ENCODE measurements around the gene VPS36. TPM values are rescaled to one million over a fixed set of nuclear protein-coding genes. Genes with fewer than 3 reads are reported as not detected.
A peak's percentile ranks its signal among the peaks of the same experiment; 100 is the strongest.
"Not testable (repeated sequence)": the region's sequence is repeated elsewhere in the genome, so short reads cannot be mapped to it uniquely, and the experiment has no call there.

VPS36 gene, protein sequence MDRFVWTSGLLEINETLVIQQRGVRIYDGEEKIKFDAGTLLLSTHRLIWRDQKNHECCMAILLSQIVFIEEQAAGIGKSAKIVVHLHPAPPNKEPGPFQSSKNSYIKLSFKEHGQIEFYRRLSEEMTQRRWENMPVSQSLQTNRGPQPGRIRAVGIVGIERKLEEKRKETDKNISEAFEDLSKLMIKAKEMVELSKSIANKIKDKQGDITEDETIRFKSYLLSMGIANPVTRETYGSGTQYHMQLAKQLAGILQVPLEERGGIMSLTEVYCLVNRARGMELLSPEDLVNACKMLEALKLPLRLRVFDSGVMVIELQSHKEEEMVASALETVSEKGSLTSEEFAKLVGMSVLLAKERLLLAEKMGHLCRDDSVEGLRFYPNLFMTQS
- polyA plus RNA-seq (2013, experiment 1 of 2): 15.9 TPM
- polyA plus RNA-seq (2013, experiment 2 of 2): 15.0 TPM

DNA sequence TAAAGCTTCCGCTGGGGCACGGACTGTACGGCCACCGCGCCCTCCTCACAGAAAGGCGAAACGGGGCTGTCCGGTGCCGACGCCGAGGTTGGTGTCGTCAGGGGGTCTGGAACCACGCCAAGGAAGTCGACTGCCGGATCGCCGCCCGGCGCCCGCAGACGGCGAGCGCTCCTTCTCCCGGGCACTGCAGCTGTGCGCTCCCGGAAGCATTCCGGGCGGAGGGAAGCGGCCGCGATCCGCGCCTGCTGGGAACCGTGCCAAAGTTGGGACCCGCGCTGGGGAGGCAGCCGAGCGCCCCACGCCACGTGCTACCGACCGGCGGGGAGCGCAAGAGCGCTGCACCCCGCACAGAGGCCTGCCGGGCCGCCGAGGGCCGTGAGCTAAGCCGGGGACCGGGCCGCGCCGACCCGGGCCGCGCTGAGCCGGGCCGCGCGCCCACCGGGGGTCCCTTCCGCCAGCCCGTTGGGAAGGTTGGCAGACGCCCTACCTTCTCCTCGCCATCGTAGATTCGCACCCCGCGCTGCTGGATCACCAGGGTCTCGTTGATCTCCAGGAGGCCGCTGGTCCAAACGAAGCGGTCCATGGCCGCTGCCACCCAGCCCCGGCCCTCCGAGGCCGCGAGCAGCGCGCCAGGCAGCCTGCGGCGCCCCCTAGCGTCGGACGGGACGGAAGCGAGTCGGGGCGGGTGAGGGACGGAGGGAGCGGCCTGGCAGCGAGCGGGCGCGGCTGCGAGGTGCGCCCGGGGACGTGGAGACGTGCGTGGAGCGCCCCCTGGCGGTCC lies at the start of gene VPS36:
Gene VPS36 (minus strand): TSS at position 623 of the 781 bp plus-strand sequence. CDS start 40 bp downstream, at position 583.
- Histone ChIP-seq H3K36me3 (ENCODE audit: insufficient read depth, low read length) (peaks cover 6% of the 10 kb centered on the region; the same call in 1 of the 2 replicates), H3K9ac (ENCODE audit: low read depth, low read length) (peak within 1 kb of the TSS; percentile 94), H3K4me3 (ENCODE audit: low read length) (peak within 1 kb of the TSS; percentile 91), H3K4me1 (ENCODE audit: insufficient read depth, low read length) (peaks cover 15% of the 10 kb centered on the region), H3K9me3 (ENCODE audit: insufficient read depth, low read depth, low read length) (no peaks in the 10 kb centered on the region), H3K27me3 (ENCODE audit: insufficient read depth, low read length) (no peaks in the 10 kb centered on the region), H3K27ac (ENCODE audit: low read depth, low read length) (peak within 1 kb of the TSS; percentile 80)
- WGBS: under 1% methylated on average over 105 of the region's 105 CpGs

DNA sequence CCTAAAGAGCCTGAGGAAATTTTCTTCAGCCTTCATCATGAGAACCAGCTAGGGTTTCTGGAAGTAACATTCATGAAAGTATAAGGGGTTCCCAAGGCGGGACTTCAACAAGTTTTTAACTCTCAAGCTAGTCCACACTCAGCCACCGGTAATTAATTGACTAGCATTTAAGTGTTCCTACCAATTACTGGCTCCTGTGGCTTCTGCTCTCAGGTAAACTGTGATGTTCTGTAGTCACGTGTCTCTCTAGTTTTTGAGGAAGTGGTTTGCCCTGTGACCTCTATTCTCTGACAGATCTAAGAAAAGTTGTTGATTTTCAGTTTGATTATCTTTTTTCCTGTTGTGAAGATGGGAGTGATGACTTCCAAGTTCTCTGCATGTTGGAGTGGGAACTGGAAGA lies 47.5 kb upstream of the VPS36 start:
- H3K27ac ChIP-seq (ENCODE audit: low read depth, low read length); H3K4me3 ChIP-seq (ENCODE audit: low read length); H3K27me3 ChIP-seq (ENCODE audit: insufficient read depth, low read length); H3K9ac ChIP-seq (ENCODE audit: low read depth, low read length); H3K4me1 ChIP-seq (ENCODE audit: insufficient read depth, low read length); H3K9me3 ChIP-seq (ENCODE audit: insufficient read depth, low read depth, low read length); H3K36me3 ChIP-seq (ENCODE audit: insufficient read depth, low read length): not testable (repeated sequence)
- 92% methylated on average over 2 of the region's 3 CpGs for WGBS

DNA sequence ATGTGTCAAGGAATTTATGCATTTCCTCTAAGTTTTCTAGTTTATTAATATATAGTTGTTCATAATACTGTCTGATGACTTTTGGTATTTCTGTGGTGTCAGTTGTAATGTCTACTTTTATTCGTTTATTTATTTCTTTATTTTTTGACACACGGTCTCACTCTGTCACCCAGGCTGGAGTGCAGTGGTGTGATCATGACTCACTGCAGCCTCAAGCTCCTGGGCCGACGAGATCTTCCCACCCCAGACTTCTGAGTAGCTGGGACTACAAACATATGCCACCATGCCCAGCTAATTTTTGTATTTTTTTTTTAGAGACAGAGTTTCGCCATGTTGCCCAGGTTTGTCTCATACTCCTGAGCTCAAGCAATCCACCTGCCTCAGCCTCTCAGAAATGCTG lies 43.8 kb upstream of the VPS36 start:
- H3K27me3 ChIP-seq (ENCODE audit: insufficient read depth, low read length); H3K4me1 ChIP-seq (ENCODE audit: insufficient read depth, low read length); H3K9ac ChIP-seq (ENCODE audit: low read depth, low read length); H3K36me3 ChIP-seq (ENCODE audit: insufficient read depth, low read length); H3K9me3 ChIP-seq (ENCODE audit: insufficient read depth, low read depth, low read length); H3K4me3 ChIP-seq (ENCODE audit: low read length); H3K27ac ChIP-seq (ENCODE audit: low read depth, low read length): not testable (repeated sequence)
- 89% methylated on average over 4 of the region's 5 CpGs for WGBS

DNA sequence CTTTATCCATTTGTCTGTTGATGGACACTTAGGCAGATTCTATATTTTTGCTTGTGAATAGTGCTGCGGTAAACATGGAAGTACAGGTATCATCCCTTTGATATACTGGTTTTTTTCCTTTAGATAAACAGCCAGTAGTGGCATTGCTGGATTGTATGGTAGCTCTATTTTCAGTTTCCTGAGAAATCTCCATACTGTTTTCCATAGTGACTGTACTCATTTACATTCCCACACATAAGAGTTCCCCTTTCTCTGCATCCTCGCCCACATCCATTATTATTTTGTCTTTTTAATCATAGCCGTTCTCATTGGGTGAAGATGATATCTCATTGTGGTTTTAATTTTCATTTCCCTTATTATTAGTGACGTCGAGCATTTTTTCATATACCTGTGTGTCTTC lies 40.6 kb upstream of the VPS36 start:
- not testable (repeated sequence) for H3K27me3 ChIP-seq (ENCODE audit: insufficient read depth, low read length); H3K4me1 ChIP-seq (ENCODE audit: insufficient read depth, low read length); H3K27ac ChIP-seq (ENCODE audit: low read depth, low read length); H3K36me3 ChIP-seq (ENCODE audit: insufficient read depth, low read length); H3K9ac ChIP-seq (ENCODE audit: low read depth, low read length); H3K4me3 ChIP-seq (ENCODE audit: low read length); H3K9me3 ChIP-seq (ENCODE audit: insufficient read depth, low read depth, low read length)
- 100% methylated on average over 1 of the region's 5 CpGs for WGBS

DNA sequence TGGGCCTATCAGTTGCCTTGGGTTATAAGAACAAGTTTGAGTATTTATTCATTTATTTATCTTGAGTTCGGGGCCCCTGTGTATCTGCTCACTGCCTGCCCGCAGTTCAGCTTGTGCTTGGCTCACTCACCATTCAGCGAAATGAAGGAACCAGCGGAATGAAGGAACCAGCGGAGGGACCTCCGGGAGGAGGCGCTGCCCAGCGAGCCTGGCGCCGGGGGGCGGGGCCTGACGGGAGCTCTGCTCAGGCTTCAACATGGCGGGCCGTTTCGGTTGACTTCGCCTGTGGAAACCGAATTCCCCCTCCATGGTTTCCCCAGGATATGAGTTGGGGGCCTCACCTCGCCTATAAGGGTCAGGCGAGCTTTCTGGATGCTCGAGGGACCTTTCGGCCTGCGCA lies 38.3 kb upstream of the VPS36 start:
- H3K4me3 ChIP-seq (ENCODE audit: low read length); H3K9ac ChIP-seq (ENCODE audit: low read depth, low read length); H3K4me1 ChIP-seq (ENCODE audit: insufficient read depth, low read length); H3K36me3 ChIP-seq (ENCODE audit: insufficient read depth, low read length); H3K27me3 ChIP-seq (ENCODE audit: insufficient read depth, low read length); H3K27ac ChIP-seq (ENCODE audit: low read depth, low read length); H3K9me3 ChIP-seq (ENCODE audit: insufficient read depth, low read depth, low read length): not testable (repeated sequence)
- no CpG with 5 or more reads among the region's 22 CpGs for WGBS

DNA sequence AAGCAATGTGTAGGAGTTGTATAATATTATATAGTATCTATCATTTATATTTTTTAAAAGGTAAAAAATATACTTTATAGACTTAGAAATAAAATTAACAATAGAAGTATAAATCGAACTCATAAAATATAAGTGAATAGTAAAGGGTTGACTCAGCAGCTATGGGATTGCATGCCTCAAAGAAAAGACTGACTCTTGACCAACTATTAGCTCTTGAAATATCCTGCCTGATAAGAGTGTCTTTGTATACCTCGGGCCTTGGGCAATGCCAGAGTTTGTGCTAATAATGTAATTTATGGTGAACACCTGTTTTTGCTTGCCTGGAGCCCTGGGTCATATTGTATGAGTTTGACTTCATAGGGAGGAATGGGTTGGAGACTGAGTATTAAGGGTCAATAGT lies 36.6 kb upstream of the VPS36 start:
- H3K9me3 ChIP-seq (ENCODE audit: insufficient read depth, low read depth, low read length); H3K4me1 ChIP-seq (ENCODE audit: insufficient read depth, low read length); H3K9ac ChIP-seq (ENCODE audit: low read depth, low read length); H3K27ac ChIP-seq (ENCODE audit: low read depth, low read length); H3K36me3 ChIP-seq (ENCODE audit: insufficient read depth, low read length); H3K4me3 ChIP-seq (ENCODE audit: low read length); H3K27me3 ChIP-seq (ENCODE audit: insufficient read depth, low read length): not testable (repeated sequence)
- no CpG with 5 or more reads among the region's 2 CpGs for WGBS

DNA sequence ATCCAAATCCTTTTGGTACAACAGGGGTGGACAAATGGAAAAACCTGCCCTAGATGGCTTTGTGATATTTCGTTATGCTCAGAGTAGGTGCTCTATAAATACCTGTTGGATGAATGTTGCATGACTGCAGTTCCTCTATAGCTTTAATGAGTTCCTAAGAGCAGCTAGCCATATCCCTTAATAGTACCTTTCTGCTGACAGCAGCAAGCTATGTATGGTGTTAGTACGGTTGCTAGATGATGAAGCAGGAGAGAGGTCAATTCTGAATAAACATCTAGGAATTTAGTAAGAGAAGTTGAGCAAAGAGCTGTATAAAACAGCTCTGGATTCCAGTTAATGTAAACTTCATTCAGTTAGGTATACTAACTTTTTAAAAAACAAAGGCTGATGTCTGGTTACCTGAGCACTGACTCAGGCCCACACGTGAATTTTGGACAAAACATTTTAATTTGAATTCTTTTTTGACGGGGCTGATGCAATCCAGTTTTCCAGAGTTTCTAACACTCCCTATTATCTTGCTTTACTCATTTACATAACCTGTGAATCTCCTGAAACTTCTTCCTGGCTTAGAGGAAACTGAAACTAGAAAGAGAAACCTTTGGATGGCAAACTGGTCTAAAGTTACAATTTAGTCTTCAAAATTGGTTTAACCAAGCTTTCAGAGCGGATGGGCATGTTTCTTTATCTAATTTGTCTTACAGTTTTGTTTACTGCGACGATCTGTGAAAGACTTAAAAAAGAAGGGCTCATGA lies 30.4 kb upstream of the VPS36 start:
- H3K9ac ChIP-seq (ENCODE audit: low read depth, low read length); H3K27me3 ChIP-seq (ENCODE audit: insufficient read depth, low read length); H3K9me3 ChIP-seq (ENCODE audit: insufficient read depth, low read depth, low read length); H3K27ac ChIP-seq (ENCODE audit: low read depth, low read length); H3K4me1 ChIP-seq (ENCODE audit: insufficient read depth, low read length); H3K4me3 ChIP-seq (ENCODE audit: low read length): not testable (repeated sequence)
- peaks cover 16% of the 10 kb centered on the region for H3K36me3 ChIP-seq (ENCODE audit: insufficient read depth, low read length)
- WGBS: 82% methylated on average over 6 of the region's 7 CpGs

DNA sequence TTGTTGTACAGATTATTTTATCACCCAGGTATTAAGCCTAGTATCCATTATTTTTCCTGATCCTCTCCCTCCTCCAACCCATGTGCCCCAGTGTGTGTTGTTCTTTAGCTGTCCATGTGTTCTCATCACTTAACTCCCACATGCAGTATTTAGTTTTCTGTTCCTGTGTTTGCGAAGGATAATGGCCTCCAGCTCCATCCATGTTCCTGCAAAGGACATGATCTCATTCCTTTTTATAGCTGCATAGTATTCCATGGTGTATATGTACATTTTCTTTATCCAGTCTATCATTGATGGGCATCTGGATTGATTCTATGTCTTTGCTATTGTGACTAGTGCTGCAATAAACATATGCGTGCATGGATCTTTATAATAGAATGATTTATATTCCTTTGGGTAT lies 18.1 kb upstream of the VPS36 start:
- H3K4me1 ChIP-seq (ENCODE audit: insufficient read depth, low read length); H3K9ac ChIP-seq (ENCODE audit: low read depth, low read length); H3K27ac ChIP-seq (ENCODE audit: low read depth, low read length); H3K9me3 ChIP-seq (ENCODE audit: insufficient read depth, low read depth, low read length); H3K4me3 ChIP-seq (ENCODE audit: low read length); H3K27me3 ChIP-seq (ENCODE audit: insufficient read depth, low read length): not testable (repeated sequence)
- 100% methylated on average over 2 of the region's 2 CpGs for WGBS
- H3K36me3 ChIP-seq (ENCODE audit: insufficient read depth, low read length): peaks cover 85% of the 10 kb centered on the region

DNA sequence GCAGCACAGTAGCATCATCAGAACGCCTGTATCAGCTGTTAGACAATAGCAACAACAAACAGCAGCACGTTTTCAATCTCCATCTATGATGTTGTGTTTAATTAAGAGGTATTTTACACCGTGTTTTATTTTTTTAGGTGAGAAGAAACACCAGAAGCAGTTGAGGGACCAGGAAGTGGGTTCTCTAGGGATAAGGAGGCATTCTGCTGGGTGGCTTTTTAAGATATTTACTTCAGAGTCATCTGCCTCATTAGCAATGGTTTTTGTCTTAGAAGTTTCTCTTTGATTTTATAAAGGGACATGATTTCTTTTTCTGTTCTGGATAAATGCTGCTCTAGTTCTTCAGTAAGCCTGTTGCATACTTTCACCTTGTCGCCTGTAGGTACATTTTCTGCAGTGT lies 13.1 kb upstream of the VPS36 start:
- H3K4me1 ChIP-seq (ENCODE audit: insufficient read depth, low read length): no peaks in the 10 kb centered on the region
- H3K36me3 ChIP-seq (ENCODE audit: insufficient read depth, low read length): peaks cover 96% of the 10 kb centered on the region
- no peak overlapping the region for H3K9ac ChIP-seq (ENCODE audit: low read depth, low read length)
- no peaks in the 10 kb centered on the region; the same call in 1 of the 2 replicates for H3K9me3 ChIP-seq (ENCODE audit: insufficient read depth, low read depth, low read length)
- H3K27me3 ChIP-seq (ENCODE audit: insufficient read depth, low read length): no peaks in the 10 kb centered on the region
- WGBS: 95% methylated on average over 4 of the region's 4 CpGs
- H3K27ac ChIP-seq (ENCODE audit: low read depth, low read length): no peak overlapping the region
- H3K4me3 ChIP-seq (ENCODE audit: low read length): no peak overlapping the region

DNA sequence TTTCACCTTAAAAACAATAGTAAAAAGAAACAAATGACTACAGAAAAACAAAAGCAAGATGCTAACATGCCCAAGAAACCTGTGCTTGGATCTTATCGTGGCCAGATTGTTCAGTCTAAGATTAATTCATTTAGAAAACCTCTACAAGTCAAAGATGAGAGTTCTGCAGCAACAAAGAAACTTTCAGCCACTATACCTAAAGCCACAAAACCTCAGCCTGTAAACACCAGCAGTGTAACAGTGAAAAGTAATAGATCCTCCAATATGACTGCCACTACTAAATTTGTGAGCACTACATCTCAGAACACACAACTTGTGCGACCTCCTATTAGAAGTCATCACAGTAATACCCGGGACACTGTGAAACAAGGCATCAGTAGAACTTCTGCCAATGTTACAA lies 10.8 kb upstream of the VPS36 start:
- Histone ChIP-seq H3K9ac (ENCODE audit: low read depth, low read length) (no peak overlapping the region), H3K9me3 (ENCODE audit: insufficient read depth, low read depth, low read length) (no peaks in the 10 kb centered on the region), H3K27me3 (ENCODE audit: insufficient read depth, low read length) (no peaks in the 10 kb centered on the region), H3K4me3 (ENCODE audit: low read length) (no peak overlapping the region), H3K27ac (ENCODE audit: low read depth, low read length) (no peak overlapping the region), H3K36me3 (ENCODE audit: insufficient read depth, low read length) (peaks cover 96% of the 10 kb centered on the region), H3K4me1 (ENCODE audit: insufficient read depth, low read length) (peaks cover 4% of the 10 kb centered on the region)
- WGBS: 95% methylated on average over 3 of the region's 3 CpGs

DNA sequence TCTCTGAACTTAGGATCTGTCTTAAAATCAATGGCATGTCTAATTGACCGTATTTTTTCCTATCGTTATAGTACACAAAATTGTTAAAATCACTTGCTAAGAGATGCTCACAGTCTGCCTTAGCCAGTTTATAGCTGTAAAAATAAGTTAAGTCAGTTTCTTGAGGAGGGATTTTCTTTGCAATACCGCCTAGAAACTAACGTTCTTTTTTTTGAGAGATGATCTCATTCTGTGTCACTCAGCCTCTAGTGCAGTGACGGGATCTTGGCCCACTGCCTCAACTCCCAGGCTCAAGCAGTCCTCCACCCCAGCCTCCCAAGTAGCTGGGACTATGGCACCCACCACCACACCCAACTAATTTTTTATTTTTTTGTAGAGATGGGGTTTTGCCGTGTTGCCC lies 9.2 kb upstream of the VPS36 start:
- H3K4me1 ChIP-seq (ENCODE audit: insufficient read depth, low read length): peaks cover 7% of the 10 kb centered on the region
- no peaks in the 10 kb centered on the region for H3K9me3 ChIP-seq (ENCODE audit: insufficient read depth, low read depth, low read length)
- no peak overlapping the region for H3K9ac ChIP-seq (ENCODE audit: low read depth, low read length)
- peaks cover 80% of the 10 kb centered on the region for H3K36me3 ChIP-seq (ENCODE audit: insufficient read depth, low read length)
- H3K4me3 ChIP-seq (ENCODE audit: low read length): no peak overlapping the region
- H3K27me3 ChIP-seq (ENCODE audit: insufficient read depth, low read length): no peaks in the 10 kb centered on the region
- no peak overlapping the region for H3K27ac ChIP-seq (ENCODE audit: low read depth, low read length)
- 97% methylated on average over 6 of the region's 6 CpGs for whole genome bisulfite sequencing

All from HUES64 (cell line).